GM19452 (cell line): ENCODE data around the gene SETD2.
"Not testable (repeated sequence)": the region's sequence is repeated elsewhere in the genome, so short reads cannot be mapped to it uniquely, and the experiment has no call there.

Experiments used
- ATAC-seq: cut with Tn5 transposase; IDR thresholded peaks from one replicate; pipeline ENCODE4 v1.9.1; 2021; ENCODE audit not compliant: unreplicated experiment

SETD2 gene

GRCh38 chr3:47149339-47149933, 14.5 kb downstream of the SETD2 start:
- ATAC-seq: no peak

GRCh38 chr3:47145272-47145671, 18.6 kb downstream of the SETD2 start:
- no peak for ATAC-seq

- ATAC-seq: no peak
These were observed 20.8 kb downstream of the SETD2 start for GRCh38 chr3:47143068-47143467.

GRCh38 chr3:47142536-47142935, 21.4 kb downstream of the SETD2 start:
- not testable (repeated sequence) for ATAC-seq

- peak; percentile 88 for ATAC-seq
These were observed 22.9 kb downstream of the SETD2 start for GRCh38 chr3:47140973-47141461.

- ATAC-seq: not testable (repeated sequence)
These were observed 23.4 kb downstream of the SETD2 start for GRCh38 chr3:47140553-47140952.

- no peak for ATAC-seq
These were observed 29.6 kb downstream of the SETD2 start for GRCh38 chr3:47134311-47134710.

GRCh38 chr3:47133641-47134040, 30.3 kb downstream of the SETD2 start:
- no peak for ATAC-seq

- ATAC-seq: no peak
These were observed 33.4 kb downstream of the SETD2 start for GRCh38 chr3:47130557-47130956.

GRCh38 chr3:47128137-47128536, 35.8 kb downstream of the SETD2 start:
- ATAC-seq: no peak

- ATAC-seq: no peak
These were observed 40.1 kb downstream of the SETD2 start for GRCh38 chr3:47123857-47124256.

- ATAC-seq: no peak
These were observed 42.5 kb downstream of the SETD2 start for GRCh38 chr3:47121409-47121808.

- ATAC-seq: no peak
These were observed 43.8 kb downstream of the SETD2 start for GRCh38 chr3:47120138-47120537.

GRCh38 chr3:47119387-47119786, 44.5 kb downstream of the SETD2 start:
- ATAC-seq: not testable (repeated sequence)

- ATAC-seq: no peak
These were observed 46.0 kb downstream of the SETD2 start for GRCh38 chr3:47117807-47118364.

GRCh38 chr3:47115524-47115923, 48.4 kb downstream of the SETD2 start:
- ATAC-seq: not testable (repeated sequence)

- no peak for ATAC-seq
These were observed 50.1 kb downstream of the SETD2 start for GRCh38 chr3:47113669-47114365.

GRCh38 chr3:47112997-47113396, 50.9 kb downstream of the SETD2 start:
- ATAC-seq: no peak

- ATAC-seq: no peak
These were observed 54.5 kb downstream of the SETD2 start for GRCh38 chr3:47109393-47109792.

- no peak for ATAC-seq
These were observed 55.4 kb downstream of the SETD2 start for GRCh38 chr3:47108546-47108945.

- no peak for ATAC-seq
These were observed 59.7 kb downstream of the SETD2 start for GRCh38 chr3:47104259-47104658.

- no peak for ATAC-seq
These were observed 60.3 kb downstream of the SETD2 start for GRCh38 chr3:47103619-47104018.
